ENCODE results near the gene KAZN.

Gene KAZN

DNA sequence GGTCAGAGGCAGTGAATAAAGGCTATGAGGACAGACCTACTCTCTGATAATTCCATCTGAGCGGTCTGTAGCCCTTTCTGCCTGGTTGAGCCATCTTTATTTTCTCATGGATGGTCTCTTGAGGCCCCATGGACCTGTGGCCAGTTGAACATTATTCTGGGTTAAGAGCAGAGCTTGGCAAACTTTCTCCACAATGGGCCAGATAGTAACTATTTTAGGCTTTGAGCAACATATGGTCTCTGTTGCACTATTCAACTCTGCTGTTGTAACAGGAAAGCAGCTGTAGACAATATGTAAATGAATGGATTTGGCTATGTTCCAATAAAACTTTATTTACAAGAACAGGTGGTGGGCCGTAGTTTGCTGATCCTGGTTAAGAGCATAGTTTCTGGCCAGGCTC, 62.7 kb downstream of the KAZN start:
- Histone ChIP-seq H3K9me3 (ENCODE audit: insufficient read depth, low read depth, low read length) (no peaks in the 10 kb centered on the region), H3K9ac (ENCODE audit: low read depth, low read length, poor library complexity, severe bottlenecking) (no peak overlapping the region), H3K9me2 (replicated peaks; ENCODE audit: low read depth, low read length) (no peaks in the 10 kb centered on the region), H2AFZ (ENCODE audit: low read length) (no peak overlapping the region), H4K20me1 (ENCODE audit: insufficient read depth, low read length, poor library complexity, severe bottlenecking) (no peaks in the 10 kb centered on the region), H3K36me3 (ENCODE audit: insufficient read depth, low read length) (no peaks in the 10 kb centered on the region), H3K79me2 (ENCODE audit: insufficient read depth, low read length) (no peaks in the 10 kb centered on the region), H3K4me3 (ENCODE audit: low read length, poor library complexity, severe bottlenecking) (no peak overlapping the region), H3K4me1 (ENCODE audit: insufficient read depth, low read length, poor library complexity, severe bottlenecking) (no peaks in the 10 kb centered on the region), H3F3A (ENCODE audit: low read depth) (no peaks in the 10 kb centered on the region), H3K27me3 (ENCODE audit: insufficient read depth, low read length, poor library complexity, severe bottlenecking) (no peaks in the 10 kb centered on the region), H3K4me2 (ENCODE audit: low read depth, low read length, poor library complexity, severe bottlenecking) (no peak overlapping the region)
- TF ChIP-seq, protein P1, sequence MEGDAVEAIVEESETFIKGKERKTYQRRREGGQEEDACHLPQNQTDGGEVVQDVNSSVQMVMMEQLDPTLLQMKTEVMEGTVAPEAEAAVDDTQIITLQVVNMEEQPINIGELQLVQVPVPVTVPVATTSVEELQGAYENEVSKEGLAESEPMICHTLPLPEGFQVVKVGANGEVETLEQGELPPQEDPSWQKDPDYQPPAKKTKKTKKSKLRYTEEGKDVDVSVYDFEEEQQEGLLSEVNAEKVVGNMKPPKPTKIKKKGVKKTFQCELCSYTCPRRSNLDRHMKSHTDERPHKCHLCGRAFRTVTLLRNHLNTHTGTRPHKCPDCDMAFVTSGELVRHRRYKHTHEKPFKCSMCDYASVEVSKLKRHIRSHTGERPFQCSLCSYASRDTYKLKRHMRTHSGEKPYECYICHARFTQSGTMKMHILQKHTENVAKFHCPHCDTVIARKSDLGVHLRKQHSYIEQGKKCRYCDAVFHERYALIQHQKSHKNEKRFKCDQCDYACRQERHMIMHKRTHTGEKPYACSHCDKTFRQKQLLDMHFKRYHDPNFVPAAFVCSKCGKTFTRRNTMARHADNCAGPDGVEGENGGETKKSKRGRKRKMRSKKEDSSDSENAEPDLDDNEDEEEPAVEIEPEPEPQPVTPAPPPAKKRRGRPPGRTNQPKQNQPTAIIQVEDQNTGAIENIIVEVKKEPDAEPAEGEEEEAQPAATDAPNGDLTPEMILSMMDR (conservative IDR thresholded peaks at IDR 0.05; ENCODE audit: low read length) = no peak
- TF ChIP-seq EZH2phosphoT487 (IDR thresholded peaks at IDR 0.05; ENCODE audit: borderline replicate concordance) = no peak

DNA sequence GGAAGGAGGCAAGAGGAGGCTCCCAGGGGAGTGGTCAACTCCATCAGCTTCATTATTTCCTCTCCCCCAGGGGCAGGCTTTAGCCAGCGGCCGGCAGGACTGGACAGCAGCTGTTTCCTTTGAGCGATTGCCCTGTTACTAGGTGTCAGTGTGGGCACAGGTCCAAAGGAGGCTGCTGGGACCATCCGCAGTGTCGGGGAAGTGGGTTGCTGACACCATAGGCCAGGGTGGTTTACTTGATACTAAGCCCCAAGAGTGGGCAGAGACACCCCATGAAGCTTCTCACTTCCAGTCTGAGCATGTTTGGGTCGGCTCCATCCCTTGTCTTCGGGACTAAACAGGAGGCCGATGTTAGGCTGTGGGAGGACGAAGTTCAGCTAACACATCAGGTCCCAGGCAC, 63.6 kb downstream of the KAZN start:
- no peaks in the 10 kb centered on the region for H3K27me3 ChIP-seq (ENCODE audit: insufficient read depth, low read length, poor library complexity, severe bottlenecking)
- TF ChIP-seq, protein P1 (conservative IDR thresholded peaks at IDR 0.05; ENCODE audit: low read length) = no peak
- TF ChIP-seq EZH2phosphoT487 (IDR thresholded peaks at IDR 0.05; ENCODE audit: borderline replicate concordance) = no peak
- H3K4me1 ChIP-seq (ENCODE audit: insufficient read depth, low read length, poor library complexity, severe bottlenecking) = no peaks in the 10 kb centered on the region
- no peaks in the 10 kb centered on the region for H4K20me1 ChIP-seq (ENCODE audit: insufficient read depth, low read length, poor library complexity, severe bottlenecking)
- H2AFZ ChIP-seq (ENCODE audit: low read length) = no peak overlapping the region
- H3K4me3 ChIP-seq (ENCODE audit: low read length, poor library complexity, severe bottlenecking) = no peak overlapping the region
- H3K9me2 ChIP-seq (replicated peaks; ENCODE audit: low read depth, low read length) = no peaks in the 10 kb centered on the region
- H3K9me3 ChIP-seq (ENCODE audit: insufficient read depth, low read depth, low read length) = no peaks in the 10 kb centered on the region
- H3K9ac ChIP-seq (ENCODE audit: low read depth, low read length, poor library complexity, severe bottlenecking) = no peak overlapping the region
- no peaks in the 10 kb centered on the region for H3K36me3 ChIP-seq (ENCODE audit: insufficient read depth, low read length)
- H3F3A ChIP-seq (ENCODE audit: low read depth) = no peaks in the 10 kb centered on the region
- H3K4me2 ChIP-seq (ENCODE audit: low read depth, low read length, poor library complexity, severe bottlenecking) = no peak overlapping the region
- H3K79me2 ChIP-seq (ENCODE audit: insufficient read depth, low read length) = no peaks in the 10 kb centered on the region

DNA sequence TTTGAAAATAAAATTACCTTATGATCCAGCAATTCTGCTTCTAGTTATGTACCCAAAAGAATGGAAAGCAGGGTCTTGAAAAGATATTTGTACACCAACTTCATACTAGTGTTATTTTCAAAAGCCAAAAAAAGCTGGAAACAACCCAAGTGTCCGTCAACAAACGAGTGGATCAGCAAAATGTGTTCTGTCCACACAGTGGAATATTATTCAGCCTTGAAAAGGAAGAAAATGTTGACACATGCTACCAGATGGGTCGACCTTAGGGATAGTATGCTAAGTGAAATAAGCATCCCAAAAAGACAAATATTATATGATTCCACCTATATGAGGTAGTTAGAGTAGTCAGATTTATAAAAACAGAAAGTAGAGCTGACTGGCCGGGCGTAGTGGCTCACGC, 65.3 kb downstream of the KAZN start:
- Histone ChIP-seq H3K36me3 (ENCODE audit: insufficient read depth, low read length) (no peaks in the 10 kb centered on the region), H3K79me2 (ENCODE audit: insufficient read depth, low read length) (no peaks in the 10 kb centered on the region)

DNA sequence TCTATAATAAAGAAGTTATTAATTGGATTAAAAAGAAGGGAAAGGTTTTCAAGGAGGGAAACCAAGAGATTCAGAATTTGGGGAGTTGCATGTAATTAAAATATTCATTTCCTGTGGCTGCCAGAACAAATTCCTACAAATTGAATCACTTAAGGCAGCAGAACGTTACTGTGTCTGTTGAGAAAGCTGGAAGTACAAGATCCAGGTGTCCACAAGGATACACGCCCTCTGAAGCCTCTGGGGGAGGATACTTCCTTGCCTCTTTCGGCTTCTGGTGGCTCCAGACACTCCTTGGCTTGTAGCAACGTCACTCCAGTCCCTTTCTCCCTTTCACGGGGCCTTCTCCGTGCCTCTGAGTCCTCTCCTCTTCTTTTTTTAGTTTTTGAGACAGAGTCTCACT, 67.9 kb downstream of the KAZN start:
- TF ChIP-seq EZH2phosphoT487 (IDR thresholded peaks at IDR 0.05; ENCODE audit: borderline replicate concordance) = no peak
- TF ChIP-seq, protein P1 (conservative IDR thresholded peaks at IDR 0.05; ENCODE audit: low read length) = no peak
- no peaks in the 10 kb centered on the region for H3K27me3 ChIP-seq (ENCODE audit: insufficient read depth, low read length, poor library complexity, severe bottlenecking)

More for the DNA sequence above, 65.3 kb downstream of the KAZN start:
- Histone ChIP-seq H3K9me2 (replicated peaks; ENCODE audit: low read depth, low read length) (no peaks in the 10 kb centered on the region), H3K4me1 (ENCODE audit: insufficient read depth, low read length, poor library complexity, severe bottlenecking) (no peaks in the 10 kb centered on the region), H3F3A (ENCODE audit: low read depth) (no peaks in the 10 kb centered on the region), H2AFZ (ENCODE audit: low read length) (no peak overlapping the region), H3K4me2 (ENCODE audit: low read depth, low read length, poor library complexity, severe bottlenecking) (no peak overlapping the region), H3K27me3 (ENCODE audit: insufficient read depth, low read length, poor library complexity, severe bottlenecking) (no peaks in the 10 kb centered on the region), H3K9me3 (ENCODE audit: insufficient read depth, low read depth, low read length) (no peaks in the 10 kb centered on the region), H3K4me3 (ENCODE audit: low read length, poor library complexity, severe bottlenecking) (no peak overlapping the region), H3K9ac (ENCODE audit: low read depth, low read length, poor library complexity, severe bottlenecking) (no peak overlapping the region), H4K20me1 (ENCODE audit: insufficient read depth, low read length, poor library complexity, severe bottlenecking) (no peaks in the 10 kb centered on the region)
- TF ChIP-seq EZH2phosphoT487 (IDR thresholded peaks at IDR 0.05; ENCODE audit: borderline replicate concordance) = no peak

More for the DNA sequence above, 67.9 kb downstream of the KAZN start:
- no peak overlapping the region for H3K4me2 ChIP-seq (ENCODE audit: low read depth, low read length, poor library complexity, severe bottlenecking)
- no peak overlapping the region for H2AFZ ChIP-seq (ENCODE audit: low read length)
- no peaks in the 10 kb centered on the region for H4K20me1 ChIP-seq (ENCODE audit: insufficient read depth, low read length, poor library complexity, severe bottlenecking)
- H3K9ac ChIP-seq (ENCODE audit: low read depth, low read length, poor library complexity, severe bottlenecking) = no peak overlapping the region
- no peaks in the 10 kb centered on the region for H3K4me1 ChIP-seq (ENCODE audit: insufficient read depth, low read length, poor library complexity, severe bottlenecking)
- no peaks in the 10 kb centered on the region for H3K79me2 ChIP-seq (ENCODE audit: insufficient read depth, low read length)
- H3K9me2 ChIP-seq (replicated peaks; ENCODE audit: low read depth, low read length) = no peaks in the 10 kb centered on the region
- no peaks in the 10 kb centered on the region for H3K36me3 ChIP-seq (ENCODE audit: insufficient read depth, low read length)
- H3F3A ChIP-seq (ENCODE audit: low read depth) = no peaks in the 10 kb centered on the region
- no peak overlapping the region for H3K4me3 ChIP-seq (ENCODE audit: low read length, poor library complexity, severe bottlenecking)
- no peaks in the 10 kb centered on the region for H3K9me3 ChIP-seq (ENCODE audit: insufficient read depth, low read depth, low read length)
